ENCODE data around the gene PIPOX.

DNA sequence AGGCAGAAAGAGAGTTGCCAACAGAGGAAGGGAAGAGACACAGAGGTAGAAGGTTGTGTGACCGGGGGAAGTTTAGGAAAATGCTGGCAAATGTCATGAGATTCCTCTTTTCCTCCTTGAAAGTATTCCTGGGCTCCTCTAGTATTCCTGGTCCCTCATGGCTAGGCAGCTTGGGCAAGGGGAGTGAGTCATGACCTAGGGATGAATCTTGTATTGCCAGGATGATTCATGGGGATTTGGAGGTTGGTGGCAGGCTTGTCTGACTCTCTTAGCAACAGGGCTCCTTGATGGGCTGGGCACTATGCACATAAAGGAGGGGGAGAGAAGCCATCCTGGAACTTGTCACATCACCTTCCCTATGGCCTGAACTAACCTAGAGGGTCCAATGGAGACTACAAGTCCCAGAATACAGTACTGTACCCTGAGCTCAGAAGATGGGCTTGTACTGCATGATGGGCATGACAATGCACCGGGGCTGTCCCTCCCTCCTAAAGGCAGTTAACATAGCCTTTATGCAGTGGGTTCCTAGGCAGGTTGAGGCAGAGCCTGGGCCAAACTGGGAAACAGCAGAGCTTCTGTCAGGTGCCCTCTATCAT, 35.0 kb upstream of the PIPOX start:
- TF ChIP-seq, protein P1, sequence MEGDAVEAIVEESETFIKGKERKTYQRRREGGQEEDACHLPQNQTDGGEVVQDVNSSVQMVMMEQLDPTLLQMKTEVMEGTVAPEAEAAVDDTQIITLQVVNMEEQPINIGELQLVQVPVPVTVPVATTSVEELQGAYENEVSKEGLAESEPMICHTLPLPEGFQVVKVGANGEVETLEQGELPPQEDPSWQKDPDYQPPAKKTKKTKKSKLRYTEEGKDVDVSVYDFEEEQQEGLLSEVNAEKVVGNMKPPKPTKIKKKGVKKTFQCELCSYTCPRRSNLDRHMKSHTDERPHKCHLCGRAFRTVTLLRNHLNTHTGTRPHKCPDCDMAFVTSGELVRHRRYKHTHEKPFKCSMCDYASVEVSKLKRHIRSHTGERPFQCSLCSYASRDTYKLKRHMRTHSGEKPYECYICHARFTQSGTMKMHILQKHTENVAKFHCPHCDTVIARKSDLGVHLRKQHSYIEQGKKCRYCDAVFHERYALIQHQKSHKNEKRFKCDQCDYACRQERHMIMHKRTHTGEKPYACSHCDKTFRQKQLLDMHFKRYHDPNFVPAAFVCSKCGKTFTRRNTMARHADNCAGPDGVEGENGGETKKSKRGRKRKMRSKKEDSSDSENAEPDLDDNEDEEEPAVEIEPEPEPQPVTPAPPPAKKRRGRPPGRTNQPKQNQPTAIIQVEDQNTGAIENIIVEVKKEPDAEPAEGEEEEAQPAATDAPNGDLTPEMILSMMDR (IDR thresholded peaks at IDR 0.05) = no peak
- TF ChIP-seq POLR2A (IDR thresholded peaks at IDR 0.05) = no peak
